GM21619 (cell line): ENCODE data around the gene ICE1.
"Not testable (repeated sequence)": the region's sequence is repeated elsewhere in the genome, so short reads cannot be mapped to it uniquely, and the experiment has no call there.

Experiments used
- ATAC-seq: cut with Tn5 transposase; IDR thresholded peaks from one replicate; pipeline ENCODE4 v1.9.1; 2021; ENCODE audit not compliant: unreplicated experiment

Gene ICE1

DNA sequence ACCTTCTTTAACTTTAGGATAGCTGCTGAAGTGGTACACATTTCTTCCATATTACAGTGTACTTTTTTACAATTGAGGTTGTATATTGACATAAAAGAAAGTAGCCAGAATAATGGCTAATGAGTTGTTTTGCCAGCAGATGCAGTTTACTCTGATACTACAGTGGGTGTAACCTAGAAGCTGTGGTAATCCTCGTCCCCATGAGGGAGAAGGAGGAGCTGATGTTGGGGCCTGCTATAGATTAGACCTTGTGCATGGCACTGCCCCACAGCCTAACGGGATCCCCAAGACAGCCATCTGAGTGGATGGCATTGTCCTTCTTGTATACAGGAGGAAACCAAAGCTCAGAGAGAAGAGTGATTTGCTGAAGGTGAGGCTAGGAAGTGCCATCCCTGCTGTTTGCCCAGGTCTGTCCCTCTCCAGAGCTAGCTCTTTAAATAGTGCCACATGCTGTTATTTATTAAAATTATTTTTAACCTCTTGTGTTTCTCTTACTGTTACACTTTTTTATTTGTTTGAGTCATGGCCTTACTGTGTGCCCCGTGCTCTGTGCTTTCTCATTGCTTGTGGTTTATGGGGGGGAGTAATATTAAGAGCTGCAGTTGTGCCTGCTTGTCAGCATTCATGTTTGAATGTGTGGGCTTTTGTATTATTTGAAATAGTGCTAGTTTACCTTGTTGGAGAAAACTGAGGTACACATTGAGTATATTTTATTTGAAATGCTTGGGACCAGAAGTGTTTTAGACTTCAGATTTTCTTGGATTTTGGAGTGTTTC, 65.3 kb downstream of the ICE1 start:
- no peak for ATAC-seq

DNA sequence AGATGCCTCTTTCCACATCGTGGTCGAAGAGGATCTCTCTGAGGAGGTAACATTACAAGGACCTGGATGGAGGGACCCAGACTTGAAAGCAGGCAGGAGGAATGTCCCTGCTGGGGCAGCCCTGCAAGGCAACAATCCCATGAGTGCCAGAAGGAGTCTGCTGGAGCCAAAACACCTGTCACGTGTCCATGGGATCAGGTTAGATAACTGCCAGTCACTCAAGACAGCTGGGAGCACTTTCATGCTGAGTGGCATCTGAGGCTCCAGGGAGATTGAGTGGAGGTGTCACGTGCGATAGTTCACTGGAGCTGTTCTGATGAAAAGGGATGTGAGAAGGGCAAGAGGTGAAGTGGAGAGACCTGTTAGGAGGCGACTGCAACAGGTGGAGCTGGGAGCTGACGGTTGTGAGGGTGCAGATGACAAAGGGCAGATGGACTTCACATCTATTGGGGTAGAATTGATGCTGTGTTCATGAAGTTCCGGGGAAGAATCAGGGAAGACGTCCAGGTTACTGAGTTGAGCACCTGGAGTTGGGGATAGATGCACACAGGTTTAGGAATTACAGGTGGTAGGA, 68.4 kb downstream of the ICE1 start:
- ATAC-seq = no peak

DNA sequence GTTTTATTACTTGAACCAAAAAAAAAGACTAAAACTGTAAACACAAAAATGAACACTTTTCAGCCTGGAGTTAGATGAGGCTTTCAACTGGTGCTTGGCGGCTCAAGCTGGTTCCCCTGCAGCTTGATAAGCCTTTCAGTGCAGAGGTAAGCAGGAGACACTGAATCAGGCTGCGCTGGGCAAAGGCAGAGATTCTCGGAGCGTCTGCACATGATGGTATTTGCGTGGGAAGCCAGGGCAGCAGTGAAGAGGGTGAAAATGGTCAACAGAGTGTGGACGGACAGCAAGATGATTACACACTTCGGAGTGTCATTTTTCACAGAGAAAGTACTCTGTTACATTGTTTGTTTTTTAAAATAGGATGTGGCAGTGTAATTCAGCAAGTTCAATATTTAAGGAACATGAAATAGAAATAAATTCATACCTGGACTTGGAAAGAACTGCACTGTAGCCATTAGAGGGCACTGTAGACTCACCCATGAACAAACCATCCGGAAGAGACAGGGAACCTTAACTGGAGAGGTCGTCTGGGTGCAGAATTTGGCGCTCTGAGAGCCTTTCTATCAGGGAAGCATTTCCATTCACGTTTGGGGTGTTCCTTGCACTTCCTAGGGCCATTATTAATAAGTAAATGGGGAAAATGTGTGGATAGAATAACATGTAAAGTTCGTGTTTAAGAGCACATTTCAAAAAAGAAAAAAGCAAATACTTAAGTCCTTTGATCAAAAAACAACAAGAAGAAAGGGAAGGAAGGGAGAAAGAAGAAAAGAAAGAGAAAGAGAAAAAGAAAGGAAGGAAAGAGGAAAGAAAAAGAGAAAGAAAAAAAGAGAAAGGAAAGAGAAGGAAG, 69.8 kb downstream of the ICE1 start:
- ATAC-seq = peak; percentile 47

DNA sequence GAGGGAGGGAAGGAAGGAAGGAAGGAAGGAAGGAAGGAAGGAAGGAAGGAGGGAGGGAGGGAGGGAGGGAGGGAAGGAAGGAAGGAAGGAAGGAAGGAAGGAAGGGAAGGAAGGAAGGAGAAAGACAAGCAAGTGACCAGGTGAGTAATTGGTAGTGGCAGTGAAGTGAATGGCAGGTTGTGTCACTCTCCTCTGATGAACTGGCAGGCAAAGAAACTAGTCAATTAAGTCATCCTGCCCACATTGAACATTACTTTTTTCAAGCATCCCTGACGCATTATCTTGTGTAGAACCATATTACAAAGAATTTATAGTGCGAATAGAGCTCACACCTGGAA, 70.4 kb downstream of the ICE1 start:
- not testable (repeated sequence) for ATAC-seq

- ATAC-seq = peak; percentile 72
These were observed 72.3 kb downstream of the ICE1 start for GRCh38 chr5:5494489-5495402.

GRCh38 chr5:5497152-5497788, 74.8 kb downstream of the ICE1 start:
- ATAC-seq = no peak

DNA sequence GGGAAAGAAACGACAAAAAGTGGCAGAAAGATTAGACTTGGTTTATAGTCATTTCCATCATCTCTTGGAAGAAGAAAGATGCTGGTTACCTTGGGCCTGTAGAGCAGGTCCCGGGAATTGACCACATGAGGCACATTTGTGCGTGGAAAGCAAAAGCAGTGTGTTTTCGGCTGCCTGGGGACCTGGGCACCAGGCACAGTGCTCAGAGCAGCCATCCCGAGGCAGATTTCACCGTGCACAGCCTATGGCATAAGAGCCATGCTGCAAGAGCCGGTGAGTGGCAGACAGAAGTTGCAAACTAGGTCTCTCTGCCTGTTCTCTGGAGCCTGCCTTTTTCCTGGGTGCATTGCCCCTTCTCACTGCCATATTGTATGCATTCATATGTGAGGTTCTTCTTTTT, 77.0 kb downstream of the ICE1 start:
- ATAC-seq = no peak

DNA sequence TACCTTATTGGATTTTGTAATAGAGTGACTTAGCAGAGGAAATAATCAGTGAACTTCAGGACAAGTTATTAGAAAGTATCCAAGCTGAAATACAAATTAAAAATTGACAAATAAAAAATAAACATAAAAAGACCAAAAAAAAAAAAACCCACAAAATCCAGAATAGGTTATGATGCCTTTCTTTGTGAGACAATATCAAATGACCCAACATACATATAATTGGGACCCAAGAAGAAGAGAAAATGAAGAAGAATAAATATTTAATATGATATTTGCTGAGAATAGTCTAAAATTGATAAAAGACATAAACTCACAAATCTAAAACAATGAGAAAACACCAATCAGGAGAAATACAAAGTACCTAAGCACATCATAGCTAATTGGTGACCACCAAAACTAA, 81.8 kb downstream of the ICE1 start:
- ATAC-seq = no peak

GRCh38 chr5:5505815-5506214, 83.3 kb downstream of the ICE1 start:
- ATAC-seq = no peak

DNA sequence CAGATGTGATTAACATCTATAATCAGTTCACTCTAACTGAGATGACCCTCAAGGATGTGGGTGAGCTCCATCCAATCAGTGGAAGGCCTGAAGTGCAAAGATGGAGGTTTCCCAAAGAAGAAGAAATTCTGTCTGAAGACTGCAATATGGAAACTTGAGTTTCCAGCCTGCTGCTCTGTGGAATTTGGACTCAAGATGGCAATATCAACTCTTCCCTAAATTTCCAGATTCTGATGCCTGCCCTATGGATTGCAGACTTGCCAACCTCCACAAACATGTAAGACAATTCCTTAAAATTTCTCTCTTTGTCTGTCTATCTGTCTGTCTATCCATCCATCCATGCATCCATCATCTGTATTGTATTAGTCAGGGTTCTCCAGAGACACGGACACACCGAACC, 85.9 kb downstream of the ICE1 start:
- no peak for ATAC-seq

GRCh38 chr5:5511904-5512416, 89.5 kb downstream of the ICE1 start:
- ATAC-seq = no peak

GRCh38 chr5:5512543-5512942, 90.1 kb downstream of the ICE1 start:
- ATAC-seq = no peak

- ATAC-seq = not testable (repeated sequence)
These were observed 98.1 kb downstream of the ICE1 start for GRCh38 chr5:5520622-5521021.

DNA sequence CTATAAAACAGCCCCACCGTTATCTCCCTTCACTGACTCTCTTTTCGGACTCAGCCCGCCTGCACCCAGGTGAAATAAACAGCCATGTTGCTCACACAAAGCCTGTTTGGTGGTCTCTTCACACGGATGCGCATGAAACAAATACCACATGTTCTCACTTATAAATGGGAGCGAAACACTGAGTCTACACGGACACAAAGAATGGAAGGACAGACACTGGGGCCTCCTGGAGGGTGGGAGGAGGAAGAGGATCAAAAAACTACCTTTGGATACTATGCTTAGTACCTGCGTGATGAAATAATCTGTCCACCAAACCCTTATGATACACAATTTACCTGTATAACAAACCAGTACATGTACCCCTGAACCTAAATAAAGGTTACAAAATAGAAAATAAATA, 98.6 kb downstream of the ICE1 start:
- no peak for ATAC-seq

DNA sequence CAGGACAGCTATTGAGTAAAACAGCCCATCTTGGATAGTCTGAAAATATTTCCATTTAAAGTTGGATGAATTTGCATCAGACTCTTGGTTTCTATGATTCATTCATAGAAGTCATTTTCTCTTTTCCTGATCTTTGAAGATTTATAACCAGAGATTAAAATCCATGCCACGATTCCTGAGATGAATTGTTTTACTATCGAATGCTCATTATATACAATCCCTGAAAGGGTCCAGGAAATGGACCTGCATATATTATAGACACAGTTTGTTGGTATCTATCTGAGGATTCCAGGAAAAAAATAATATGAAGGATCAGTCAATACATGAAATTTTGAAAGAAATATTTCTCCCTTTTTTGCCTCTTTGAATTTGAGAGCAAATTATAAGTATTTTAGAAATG, 99.0 kb downstream of the ICE1 start:
- no peak for ATAC-seq

- ATAC-seq = no peak
These were observed 99.9 kb downstream of the ICE1 start for GRCh38 chr5:5522336-5522735.

DNA sequence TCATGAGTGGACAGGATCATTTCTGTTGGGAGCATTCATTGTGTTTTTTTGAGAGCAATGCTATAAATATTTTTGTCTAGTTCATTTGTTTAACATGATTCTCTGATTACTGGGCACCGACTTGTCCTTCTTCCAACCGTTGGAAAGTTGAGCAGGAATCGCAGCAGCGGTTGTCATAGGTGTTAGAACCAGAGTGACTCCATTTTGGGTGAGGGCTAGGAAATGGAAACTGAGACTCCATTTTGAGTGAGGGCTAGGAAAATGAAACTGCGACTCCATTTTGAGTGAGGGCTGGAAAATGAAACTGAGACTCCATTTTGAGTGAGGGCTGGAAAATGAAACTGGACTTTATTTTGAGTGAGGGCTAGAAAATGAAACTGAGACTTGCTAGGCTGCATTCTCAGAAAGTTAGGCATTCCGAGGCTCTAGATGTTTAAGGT, 100.6 kb downstream of the ICE1 start:
- peak; percentile 87 for ATAC-seq

- ATAC-seq = no peak
These were observed 101.8 kb downstream of the ICE1 start for GRCh38 chr5:5524327-5524726.

DNA sequence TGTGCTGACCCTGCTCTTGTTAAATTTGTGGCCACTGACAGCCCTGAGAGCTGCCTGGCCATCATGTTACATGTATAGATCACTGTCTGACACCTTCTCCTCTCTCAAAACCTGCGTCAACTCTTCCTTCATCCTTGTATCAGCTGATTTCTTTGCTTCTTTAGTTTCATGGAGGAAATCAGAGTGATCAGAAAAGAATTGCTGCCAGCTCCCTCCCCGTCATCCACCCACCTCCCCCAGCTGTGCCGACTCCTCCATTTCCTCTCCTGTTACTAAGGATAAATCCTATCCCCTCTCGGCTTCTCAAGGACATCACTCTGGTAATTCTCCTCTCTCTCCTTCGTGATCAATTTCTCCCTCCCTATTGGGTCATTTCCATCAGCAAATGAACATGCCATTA, 108.9 kb downstream of the ICE1 start:
- no peak for ATAC-seq
